GM19397 (cell line): Measurements from ENCODE around the gene IGFLR1.
"Not testable (repeated sequence)": the region's sequence is repeated elsewhere in the genome, so short reads cannot be mapped to it uniquely, and the experiment has no call there.

Experiments
- ATAC-seq: cut with Tn5 transposase; IDR thresholded peaks from one replicate; pipeline ENCODE4 v1.9.1; 2021; ENCODE audit warnings: mild to moderate bottlenecking, moderate library complexity; ENCODE audit not compliant: unreplicated experiment

The IGFLR1 gene

DNA sequence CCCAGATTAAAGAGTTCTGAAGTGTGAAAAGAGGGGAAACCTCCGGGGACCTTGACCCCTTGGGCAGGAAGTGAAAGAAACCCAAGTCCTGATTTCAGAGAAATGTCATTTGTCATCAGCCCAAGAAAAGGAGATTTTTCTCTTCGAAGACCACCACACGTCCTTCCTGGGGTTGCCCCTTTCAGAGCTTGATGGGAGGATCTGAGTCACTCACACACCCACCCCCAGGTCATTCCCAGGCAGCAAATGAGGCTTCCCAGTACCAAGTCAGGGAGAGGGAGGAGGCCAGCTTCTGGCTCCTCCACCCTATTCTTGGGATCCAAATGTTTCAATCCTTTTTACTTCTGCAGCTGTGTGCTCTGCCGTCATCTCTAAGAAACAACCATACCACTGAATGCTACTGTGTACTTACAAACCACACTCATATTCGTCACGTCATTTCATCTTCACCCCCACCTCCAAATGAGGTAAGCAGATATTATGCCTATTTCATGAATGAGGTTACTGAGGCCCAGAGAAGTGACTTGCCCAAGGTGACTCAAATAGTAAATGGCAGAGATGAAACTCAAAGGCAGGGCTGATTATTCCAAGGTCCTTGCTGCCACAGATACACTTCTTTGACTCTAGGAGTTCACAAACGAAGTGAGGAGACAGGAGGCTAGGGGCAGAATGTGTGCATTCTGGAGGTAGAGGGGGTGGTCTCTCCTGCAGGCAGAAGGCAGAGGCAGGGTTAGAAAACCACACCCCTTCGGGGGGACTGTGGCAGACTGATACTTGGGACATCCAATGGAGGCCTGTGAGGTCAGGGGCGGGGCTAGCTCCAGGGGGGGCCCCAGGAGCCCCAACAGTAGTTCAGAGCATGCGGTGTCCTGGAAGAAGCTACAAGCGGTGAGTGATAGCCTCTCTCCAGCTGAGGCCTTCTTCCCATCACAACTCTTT, 29.4 kb downstream of the IGFLR1 start:
- no peak for ATAC-seq

- peak; percentile 33 for ATAC-seq
Observed at GRCh38 chr19:35710784-35711723, 31.2 kb downstream of the IGFLR1 start.

GRCh38 chr19:35708391-35708790, 33.9 kb downstream of the IGFLR1 start:
- no peak for ATAC-seq

GRCh38 chr19:35704218-35704617, 38.0 kb downstream of the IGFLR1 start, which contains the start of gene ZBTB32:
Gene ZBTB32 (plus strand): TSS chr19:35704558. CDS start chr19:35714627, 10,069 bp downstream.
- no peak for ATAC-seq

DNA sequence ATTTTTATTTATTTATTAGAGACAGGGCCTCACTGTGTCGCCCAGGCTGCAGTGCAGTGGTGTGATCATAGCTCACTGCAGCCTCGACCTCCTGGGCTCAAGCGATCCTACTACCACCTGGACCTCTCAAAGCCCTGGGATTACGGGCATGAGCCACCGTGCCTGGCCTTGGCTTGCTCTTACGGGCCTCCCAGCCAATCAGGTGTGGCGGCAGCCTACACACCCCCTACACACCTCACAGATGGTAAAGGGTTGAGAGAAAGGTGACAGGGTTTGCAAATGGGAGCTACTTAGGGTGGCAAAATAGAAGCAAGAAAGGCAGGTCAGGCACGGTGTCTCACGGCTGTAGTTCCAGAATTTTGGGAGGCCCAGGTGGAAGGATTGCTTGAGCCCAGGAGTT, 38.9 kb downstream of the IGFLR1 start:
- no peak for ATAC-seq

DNA sequence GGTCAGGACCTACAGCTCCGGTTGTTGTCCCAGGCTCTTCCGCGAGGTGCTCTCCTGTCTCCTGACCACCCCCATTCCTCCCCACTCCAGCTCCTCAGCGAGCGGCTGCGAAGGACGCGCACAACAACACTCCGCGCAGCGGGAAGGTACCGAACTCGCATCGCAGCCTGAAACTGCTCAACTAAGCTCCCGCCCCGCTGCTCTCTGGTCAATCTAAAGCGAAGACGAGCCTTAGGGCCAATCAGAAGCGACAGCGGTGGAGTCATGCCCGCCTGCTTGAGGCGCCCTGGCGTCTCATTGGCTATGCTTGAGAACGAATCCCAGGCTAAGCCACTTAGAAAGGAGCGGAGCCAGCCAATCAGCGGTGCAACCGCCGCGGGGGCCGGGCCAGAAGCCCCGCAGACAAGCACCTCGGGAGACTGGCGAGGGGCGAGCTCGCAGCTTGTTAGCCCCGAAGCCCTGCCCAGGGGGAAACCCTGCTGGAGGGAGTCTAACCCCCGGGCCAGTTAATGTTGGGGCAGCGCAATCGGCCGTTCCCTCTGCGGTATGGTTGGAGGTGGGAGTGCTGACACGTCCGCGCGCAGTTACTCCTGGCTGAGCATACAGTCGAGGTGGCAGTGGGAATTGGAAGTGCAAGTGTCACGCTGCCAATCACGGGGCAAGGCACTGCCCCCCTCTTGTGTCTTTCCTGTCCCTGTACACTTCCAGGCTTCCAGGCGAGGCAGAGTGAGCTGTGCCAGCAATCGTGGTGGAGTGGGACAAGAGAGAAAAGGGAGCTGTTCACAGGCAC, 39.8 kb downstream of the IGFLR1 start:
- ATAC-seq, result peak; percentile 95

DNA sequence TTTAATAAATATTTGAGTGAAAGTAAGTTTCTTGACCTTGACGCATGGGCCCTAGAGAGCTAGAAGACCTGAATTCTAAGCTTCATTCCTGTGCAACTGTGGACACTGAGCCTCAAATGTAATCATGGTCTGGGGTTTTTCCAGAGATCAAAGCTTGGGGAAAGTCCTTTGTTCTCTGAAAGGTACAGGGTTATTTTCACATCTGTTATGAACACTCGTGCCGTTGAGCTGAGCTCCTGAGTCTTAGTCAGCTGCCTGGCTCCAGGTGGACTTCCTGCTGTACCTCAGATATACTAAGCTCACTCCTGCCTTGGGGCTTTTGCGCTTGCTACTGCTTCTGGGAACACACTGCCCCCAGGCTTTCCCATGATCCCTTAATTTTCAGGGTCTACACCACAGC, 45.4 kb downstream of the IGFLR1 start:
- no peak for ATAC-seq

DNA sequence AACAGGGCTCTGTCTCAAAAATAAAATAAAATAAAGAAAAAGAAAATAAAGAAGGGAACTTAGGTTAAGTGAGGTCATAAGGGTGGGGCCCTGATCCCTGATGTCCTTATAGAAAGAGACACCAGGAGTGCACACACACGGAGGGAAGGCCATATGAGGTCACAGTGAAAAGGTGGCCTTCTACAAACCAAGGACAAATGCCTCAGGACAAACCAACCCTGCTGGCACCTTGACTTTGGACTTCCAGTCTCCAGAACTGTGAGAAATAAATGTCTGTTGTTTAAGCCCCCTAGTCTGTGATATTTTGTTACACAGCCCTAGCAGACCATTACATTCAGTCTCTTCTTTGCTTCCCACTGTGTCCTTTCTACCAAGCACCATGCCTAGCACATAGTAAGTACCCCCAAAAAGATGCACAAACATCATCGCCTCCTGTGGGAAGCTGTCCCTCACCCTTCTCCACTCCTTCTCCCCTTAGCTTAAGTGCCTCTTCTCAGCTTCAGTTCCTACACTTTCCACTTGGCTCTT, 46.3 kb downstream of the IGFLR1 start:
- no peak for ATAC-seq

DNA sequence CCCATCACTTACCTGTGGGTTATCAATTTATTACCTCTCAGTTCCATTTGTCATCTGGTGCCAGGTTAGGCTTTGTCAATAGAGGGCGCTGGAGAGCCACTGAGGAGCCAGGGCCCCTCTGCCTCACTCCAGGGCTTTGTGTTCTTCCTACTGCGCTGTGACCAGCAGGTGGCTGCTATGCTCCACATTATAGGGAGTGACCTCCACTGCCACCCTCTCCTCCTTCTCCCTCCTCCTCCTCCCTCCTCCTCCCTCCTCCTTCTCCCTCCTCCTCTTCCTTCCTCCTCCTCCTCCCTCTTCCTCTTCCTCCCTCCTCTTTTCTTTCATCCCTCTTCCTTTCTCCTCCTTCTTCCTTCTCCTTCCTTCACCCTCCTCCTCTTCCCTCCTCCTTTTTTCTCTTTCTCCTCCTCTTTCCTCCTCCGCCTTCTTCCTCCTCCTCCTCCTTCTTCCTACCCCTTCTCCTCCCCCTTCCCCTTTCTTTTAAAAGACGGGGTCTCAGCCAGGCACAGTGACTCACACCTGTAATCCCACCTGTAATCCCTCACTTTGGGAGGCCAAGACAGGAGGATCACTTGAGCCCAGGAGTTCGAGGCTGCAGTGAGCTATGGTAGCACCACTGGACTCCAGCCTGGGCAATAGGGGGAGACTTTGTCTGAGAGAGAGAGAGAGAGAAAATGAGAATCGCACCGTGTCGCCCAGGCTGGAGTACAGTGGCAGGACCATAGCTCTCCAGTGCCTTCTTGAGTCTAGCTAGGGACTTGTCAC, 48.2 kb downstream of the IGFLR1 start:
- ATAC-seq, result peak; percentile 85

DNA sequence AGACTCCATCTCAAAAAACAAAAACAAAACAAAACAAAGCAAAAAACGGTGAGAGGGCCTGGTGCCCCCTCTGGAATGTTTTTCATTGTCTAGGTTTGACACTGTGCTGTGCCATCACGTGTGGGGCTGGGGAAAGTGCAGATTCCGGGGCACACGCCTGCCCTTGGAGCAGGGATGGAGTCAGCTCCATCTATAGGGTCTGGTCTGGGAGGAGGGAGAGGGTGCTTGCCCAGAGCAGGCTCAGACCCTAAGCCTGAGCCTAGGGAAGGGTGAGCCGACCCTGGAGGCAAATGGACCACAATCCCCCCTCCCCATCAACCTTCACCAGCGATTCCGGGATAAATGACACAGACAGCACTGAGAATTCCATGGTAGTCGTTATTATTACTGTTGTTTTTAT, 48.8 kb downstream of the IGFLR1 start:
- ATAC-seq, result peak; percentile 21

DNA sequence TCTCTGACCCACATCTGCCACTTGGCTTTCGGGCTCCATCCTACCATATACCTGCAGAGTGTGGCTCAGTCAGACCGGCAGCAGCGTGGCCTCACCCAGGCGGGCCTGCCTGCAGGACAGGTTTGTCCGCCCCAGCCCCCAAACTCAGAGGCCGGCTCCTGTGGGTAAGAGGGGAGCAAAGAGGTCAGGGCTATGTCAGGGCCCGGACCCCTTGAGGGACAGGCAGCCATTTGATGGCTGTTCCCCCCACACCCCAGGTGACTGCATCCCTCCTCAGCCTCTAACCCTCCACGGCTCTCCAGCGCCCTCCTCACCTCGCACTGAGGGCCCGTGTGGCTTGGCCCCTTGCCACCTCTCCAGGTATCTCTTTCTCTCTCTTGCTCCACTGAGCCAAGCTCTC, 50.2 kb downstream of the IGFLR1 start:
- ATAC-seq, result no peak

DNA sequence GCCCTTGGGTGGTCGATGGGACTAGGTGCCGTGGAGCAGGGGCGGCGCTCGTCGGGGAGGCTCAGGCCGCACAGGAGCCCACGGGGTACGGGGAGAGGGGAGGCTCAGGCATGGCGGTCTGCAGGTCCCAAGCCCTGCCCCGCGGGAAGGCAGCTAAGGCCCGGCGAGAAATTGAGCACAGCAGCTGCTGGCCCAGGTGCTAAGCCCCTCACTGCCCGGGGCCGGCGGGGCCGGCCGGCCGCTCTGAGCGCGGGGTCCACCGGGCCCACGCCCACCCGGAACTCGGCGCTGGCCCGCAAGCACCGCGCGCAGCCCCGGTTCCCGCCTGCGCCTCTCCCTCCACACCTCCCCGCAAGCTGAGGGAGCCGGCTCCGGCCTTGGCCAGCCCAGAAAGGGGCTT, 51.1 kb downstream of the IGFLR1 start:
- not testable (repeated sequence) for ATAC-seq

- no peak for ATAC-seq
Observed at GRCh38 chr19:35689836-35690235, 52.4 kb downstream of the IGFLR1 start.
